IMR-90 (cell line): ENCODE data around the gene CFAP299. TPM values are rescaled to one million over a fixed set of nuclear protein-coding genes. Genes with fewer than 3 reads are reported as not detected.

Experiments used
- ATAC-seq: fragments of 200-7000 bp; cut with Tn5 transposase; 2 replicates; pipeline ENCODE4 v1.9.1; 2020; ENCODE audit warnings: low read depth, mild to moderate bottlenecking, moderate library complexity
- BruUV-seq: library from RNA; stranded (reverse); fragments of 400-500 nt; replicated peaks from 2 replicates; lab custom pipeline; 2021; lab: Mats Ljungman, UMichigan
- CTCF ChIA-PET: fragments of 300-600 bp; formaldehyde crosslinking; extraction: SDS; loops from one replicate; lab custom pipeline; 2021; ENCODE audit warnings: antibody characterized with exemption; lab: Yijun Ruan, JAX
- POLR2A ChIA-PET: fragments of 300-600 bp; sonication (Branson Sonifier 250); formaldehyde crosslinking; loops from one replicate; lab custom pipeline; 2022; ENCODE audit warnings: antibody characterized with exemption; ENCODE audit not compliant: unreplicated experiment; lab: Charles Lee
- DNase-seq: peaks from one replicate; pipeline ENCODE4 v3.0.0; 2013
- H2AFZ ChIP-seq: replicated peaks from 2 replicates; pipeline ENCODE3; 2013; ENCODE audit warnings: low read length, mild to moderate bottlenecking; ENCODE audit not compliant: poor library complexity
- H2AK5ac ChIP-seq: 2 replicates; pipeline ENCODE4 v1.6.1; 2013; ENCODE audit warnings: low read depth, low read length, inconsistent platforms
- H2AK9ac ChIP-seq: replicated peaks from 2 replicates; pipeline ENCODE3; 2013; ENCODE audit warnings: mild to moderate bottlenecking, low read depth, low read length, moderate library complexity; ENCODE audit not compliant: poor library complexity
- H2BK120ac ChIP-seq: 2 replicates; pipeline ENCODE4 v1.6.1; 2013; ENCODE audit warnings: low read depth, low read length, inconsistent platforms
- H2BK15ac ChIP-seq: 3 replicates; pipeline ENCODE4 v1.6.1; 2013; ENCODE audit warnings: low read depth, low read length, inconsistent platforms
- H2BK20ac ChIP-seq: 2 replicates; pipeline ENCODE4 v1.6.1; 2013; ENCODE audit warnings: low read depth, mild to moderate bottlenecking, inconsistent platforms, low read length, moderate library complexity
- H2BK5ac ChIP-seq: 2 replicates; pipeline ENCODE4 v1.6.1; 2013; ENCODE audit warnings: mild to moderate bottlenecking, low read depth, low read length, inconsistent platforms; ENCODE audit not compliant: poor library complexity, severe bottlenecking
- H3K14ac ChIP-seq: replicated peaks from 2 replicates; pipeline ENCODE4 v1.6.1; 2013; ENCODE audit warnings: low read depth, low read length, inconsistent platforms
- H3K18ac ChIP-seq: 2 replicates; pipeline ENCODE4 v1.6.1; 2013; ENCODE audit warnings: low read depth, low read length, control low read depth
- H3K23ac ChIP-seq: 2 replicates; pipeline ENCODE4 v1.6.1; 2013; ENCODE audit warnings: low read depth, low read length, inconsistent platforms
- H3K27ac ChIP-seq: 2 replicates; pipeline ENCODE4 v1.5.1; 2013; ENCODE audit warnings: mild to moderate bottlenecking, control low read depth, low read length; ENCODE audit not compliant: insufficient read depth
- H3K27me3 ChIP-seq: 2 replicates; pipeline ENCODE4 v1.6.1; 2013; ENCODE audit warnings: low read length; ENCODE audit not compliant: control insufficient read depth, insufficient read depth
- H3K36me3 ChIP-seq: 2 replicates; pipeline ENCODE4 v1.6.1; 2013; ENCODE audit warnings: low read length, mixed read lengths; ENCODE audit not compliant: control insufficient read depth, insufficient read depth
- H3K4ac ChIP-seq: 2 replicates; pipeline ENCODE4 v1.6.1; 2013; ENCODE audit warnings: low read depth, low read length, inconsistent platforms
- H3K4me1 ChIP-seq: 2 replicates; pipeline ENCODE4 v1.6.1; 2013; ENCODE audit warnings: low read length, mixed read lengths; ENCODE audit not compliant: control insufficient read depth, insufficient read depth
- H3K4me2 ChIP-seq: 2 replicates; pipeline ENCODE4 v1.6.1; 2013; ENCODE audit warnings: low read depth, mild to moderate bottlenecking, control low read depth, low read length, moderate library complexity
- H3K4me3 ChIP-seq: 2 replicates; pipeline ENCODE4 v1.5.1; 2013; ENCODE audit warnings: low read depth, mild to moderate bottlenecking, control low read depth, low read length, moderate library complexity; ENCODE audit not compliant: insufficient read depth
- H3K56ac ChIP-seq: 2 replicates; pipeline ENCODE4 v1.6.1; 2013; ENCODE audit warnings: low read length, inconsistent platforms; ENCODE audit not compliant: insufficient read depth; ENCODE audit errors: extremely low read depth
- H3K79me1 ChIP-seq, 2 experiments: 2 replicates each; pipeline ENCODE4 v1.6.1; 2013; ENCODE audit warnings: low read length in 2 of 2, inconsistent platforms in 1 of 2, low read depth in 1 of 2
- H3K9ac ChIP-seq: 2 replicates; pipeline ENCODE4 v1.6.1; 2013; ENCODE audit warnings: low read depth, low read length, control low read depth
- H3K9me1 ChIP-seq: 2 replicates; pipeline ENCODE4 v1.6.1; 2013; ENCODE audit warnings: low read length, inconsistent platforms; ENCODE audit not compliant: insufficient read depth
- H3K9me3 ChIP-seq: 2 replicates; pipeline ENCODE4 v1.6.1; 2013; ENCODE audit warnings: low read length; ENCODE audit not compliant: control insufficient read depth, insufficient read depth
- H4K20me1 ChIP-seq: 2 replicates; pipeline ENCODE4 v1.6.1; 2013; ENCODE audit warnings: low read length, inconsistent platforms; ENCODE audit not compliant: insufficient read depth
- H4K5ac ChIP-seq: 2 replicates; pipeline ENCODE4 v1.6.1; 2013; ENCODE audit warnings: mild to moderate bottlenecking, low read depth, low read length, control low read depth
- H4K8ac ChIP-seq, 2 experiments: 2 replicates each; pipeline ENCODE4 v1.6.1; 2013; ENCODE audit warnings: low read depth in 2 of 2, low read length in 2 of 2, control low read depth in 1 of 2, inconsistent platforms in 1 of 2
- H4K91ac ChIP-seq: 2 replicates; pipeline ENCODE4 v1.6.1; 2013; ENCODE audit warnings: low read depth, low read length, inconsistent platforms; ENCODE audit not compliant: insufficient read depth
- FOS ChIP-seq: fragments of 150-350 bp; IDR thresholded peaks from 2 replicates; pipeline ENCODE4 v1.6.1; 2016; ENCODE audit warnings: low read depth, low read length
- MAFK ChIP-seq: IDR thresholded peaks from 2 replicates; pipeline ENCODE4 v1.6.1; 2012; ENCODE audit warnings: low read depth, low read length, improper control_type of control experiment
- MAZ ChIP-seq: IDR thresholded peaks from 2 replicates; pipeline ENCODE4 v1.6.1; 2012; ENCODE audit warnings: low read depth, mild to moderate bottlenecking, low read length, improper control_type of control experiment, moderate library complexity, borderline replicate concordance
- MXI1 ChIP-seq: IDR thresholded peaks from 2 replicates; pipeline ENCODE4 v1.6.1; 2012; ENCODE audit warnings: low read depth, mild to moderate bottlenecking, low read length, moderate library complexity, borderline replicate concordance
- POLR2A ChIP-seq: IDR thresholded peaks from 2 replicates; pipeline ENCODE4 v1.6.1; 2012; ENCODE audit warnings: mild to moderate bottlenecking, low read depth, low read length
- RAD21 ChIP-seq: IDR thresholded peaks from 2 replicates; pipeline ENCODE4 v1.6.1; 2012; ENCODE audit warnings: low read length, improper control_type of control experiment
- SMC3 ChIP-seq: fragments of 150-350 bp; IDR thresholded peaks from 2 replicates; pipeline ENCODE4 v1.6.1; 2016; ENCODE audit warnings: low read depth, mild to moderate bottlenecking, antibody characterized with exemption, low read length, moderate library complexity
- WGBS, 2 experiments: methylation state at CpG; one replicate each; pipeline versions ENCODE4 v1.1.5 to v1.1.7; 2013; ENCODE audit warnings: missing lambda C conversion rate in 2 of 2; ENCODE audit not compliant: insufficient read length in 1 of 2; ENCODE audit errors: extremely low coverage in 2 of 2; 5-methylcytosine and 5-hydroxymethylcytosine counted together
- dilution Hi-C: fragments of 300-500 bp; cut with HindIII; formaldehyde crosslinking; loops from one replicate; pipeline ENCODE4 v1.14.3; 2018; ENCODE audit warnings: low sequenced_read_pairs; ENCODE audit not compliant: unreplicated experiment
- in situ Hi-C: fragments of 300-500 bp; cut with MboI; formaldehyde crosslinking; loops from 3 replicates; pipeline ENCODE4 v1.14.3; 2019; ENCODE audit warnings: low sequenced_read_pairs, inconsistent platforms, mixed read lengths
- intact Hi-C: fragments of 100-400 bp; cut with micrococcal nuclease; formaldehyde crosslinking; loops from 2 replicates; pipeline ENCODE4 v1.10.0; 2022
- polyA plus RNA-seq, 3 experiments: library from polyadenylated mRNA; depleted of rRNA; stranded (reverse); fragments of >200 nt; gene quantifications; 2 replicates each; pipeline ENCODE4 v1.2.3, GENCODE V29; 2012; ENCODE audit warnings: low replicate concordance in 1 of 3
- total RNA-seq: library from RNA; depleted of rRNA; stranded (reverse); fragments of >200 nt; gene quantifications from 2 replicates; pipeline ENCODE4 v1.2.3, GENCODE V29; 2012
- TF ChIP-seq, protein P1 (sequence below): fragments of 150-350 bp; IDR thresholded peaks from 2 replicates; pipeline ENCODE4 v1.6.1; 2017; ENCODE audit warnings: mild to moderate bottlenecking, antibody characterized with exemption, low read length, low read depth

CFAP299 gene
- total and polyA plus RNA-seq, 2 of the 4 experiments (the other 2 are of a cell fraction), result 1.0 to 1.1 TPM

DNA sequence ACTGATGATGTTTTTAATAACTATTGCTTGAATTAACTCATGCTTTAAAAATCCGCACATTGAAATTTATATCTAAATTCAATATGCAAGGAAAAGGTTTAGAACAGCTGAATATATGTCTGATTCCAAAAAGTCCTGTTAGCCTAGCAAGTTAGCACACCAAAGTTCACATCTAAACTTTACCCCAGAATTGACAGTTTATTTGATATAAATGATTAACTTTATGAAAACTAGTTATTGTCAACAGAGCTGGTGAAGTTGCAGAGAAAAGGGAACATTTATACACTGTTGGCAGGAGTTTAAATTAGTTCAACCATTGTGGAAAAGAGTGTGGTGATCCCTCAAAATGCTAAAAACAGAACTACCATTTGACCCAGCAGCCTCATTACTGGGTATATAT lies 574.4 kb downstream of the CFAP299 start:
- DNase-seq (no peak), ATAC-seq (no peak)
- no peak overlapping the region for H4K5ac ChIP-seq
- no peak overlapping the region for H3K27ac ChIP-seq
- in situ Hi-C loops, result no loop called here
- H4K91ac ChIP-seq, result no peak overlapping the region
- H3K4ac ChIP-seq, result no peak overlapping the region
- H3K9me3 ChIP-seq, result no peaks in the 10 kb centered on the region
- H2BK15ac ChIP-seq, result no peak overlapping the region
- TF ChIP-seq MXI1 (no peak), MAZ (no peak), SMC3 (no peak), POLR2A (no peak), MAFK (no peak), RAD21 (no peak), FOS (no peak)
- TF ChIP-seq, protein P1, sequence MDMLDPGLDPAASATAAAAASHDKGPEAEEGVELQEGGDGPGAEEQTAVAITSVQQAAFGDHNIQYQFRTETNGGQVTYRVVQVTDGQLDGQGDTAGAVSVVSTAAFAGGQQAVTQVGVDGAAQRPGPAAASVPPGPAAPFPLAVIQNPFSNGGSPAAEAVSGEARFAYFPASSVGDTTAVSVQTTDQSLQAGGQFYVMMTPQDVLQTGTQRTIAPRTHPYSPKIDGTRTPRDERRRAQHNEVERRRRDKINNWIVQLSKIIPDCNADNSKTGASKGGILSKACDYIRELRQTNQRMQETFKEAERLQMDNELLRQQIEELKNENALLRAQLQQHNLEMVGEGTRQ, result no peak
- dilution Hi-C loops, result no loop called here
- H3K4me1 ChIP-seq, result no peaks in the 10 kb centered on the region
- no peak overlapping the region for H3K56ac ChIP-seq
- H3K9me1 ChIP-seq, result no peaks in the 10 kb centered on the region
- no peak overlapping the region for H3K4me3 ChIP-seq
- no peak overlapping the region for H3K23ac ChIP-seq
- H2AFZ ChIP-seq, result no peak overlapping the region
- H2AK5ac ChIP-seq, result no peak overlapping the region
- ChIA-PET POLR2A (no interaction called here), CTCF (no interaction called here)
- H3K4me2 ChIP-seq, result no peak overlapping the region
- no CpG with 5 or more reads among the region's 1 CpG for WGBS, 2 experiments
- H2BK5ac ChIP-seq, result no peak overlapping the region
- H3K14ac ChIP-seq, result no peak overlapping the region
- H4K8ac ChIP-seq, result no peak overlapping the region
- no peaks in the 10 kb centered on the region for H3K36me3 ChIP-seq
- no peaks in the 10 kb centered on the region for H3K79me1 ChIP-seq
- H3K18ac ChIP-seq, result no peak overlapping the region
- H2BK20ac ChIP-seq, result no peak overlapping the region
- BruUV-seq, result no TSS peak
- no peak overlapping the region for H3K9ac ChIP-seq
- H3K27me3 ChIP-seq, result no peaks in the 10 kb centered on the region
- H2BK120ac ChIP-seq, result no peak overlapping the region
- no peaks in the 10 kb centered on the region for H4K20me1 ChIP-seq
- intact Hi-C loops, result no loop called here
- H2AK9ac ChIP-seq, result no peak overlapping the region
